HEK293 (cell line): ENCODE data around the gene CEP85L.

Experiments
- MZF1 ChIP-seq: fragments of 450-650 bp; formaldehyde crosslinking; IDR thresholded peaks from 2 replicates; pipeline ENCODE4 v1.5.1; 2017; ENCODE audit warnings: missing biosample characterization, missing genetic modification characterization, borderline replicate concordance
- SP2 ChIP-seq: fragments of 450-650 bp; formaldehyde crosslinking; IDR thresholded peaks from 2 replicates; pipeline ENCODE4 v1.5.1; 2016; ENCODE audit warnings: missing biosample characterization, missing genetic modification characterization
- ZNF140 ChIP-seq: fragments of 450-650 bp; formaldehyde crosslinking; IDR thresholded peaks from 2 replicates; pipeline ENCODE4 v1.5.1; 2016; ENCODE audit warnings: missing biosample characterization, missing genetic modification characterization
- ZNF777 ChIP-seq: fragments of 450-650 bp; formaldehyde crosslinking; IDR thresholded peaks from 2 replicates; pipeline ENCODE4 v1.5.1; 2017; ENCODE audit warnings: missing biosample characterization, missing genetic modification characterization, borderline replicate concordance
- ZNF785 ChIP-seq: fragments of 450-650 bp; formaldehyde crosslinking; IDR thresholded peaks from 2 replicates; pipeline ENCODE4 v1.5.1; 2016; ENCODE audit warnings: missing biosample characterization, missing genetic modification characterization
- TF ChIP-seq, protein P1 (sequence below): fragments of 450-650 bp; formaldehyde crosslinking; IDR thresholded peaks from 2 replicates; pipeline ENCODE4 v1.5.1; 2016; ENCODE audit warnings: missing biosample characterization, missing genetic modification characterization
- TF ChIP-seq, protein P2 (sequence below): fragments of 450-650 bp; formaldehyde crosslinking; IDR thresholded peaks from 2 replicates; pipeline ENCODE4 v1.5.1; 2017; ENCODE audit warnings: missing biosample characterization, mild to moderate bottlenecking, missing genetic modification characterization, moderate library complexity

DNA sequence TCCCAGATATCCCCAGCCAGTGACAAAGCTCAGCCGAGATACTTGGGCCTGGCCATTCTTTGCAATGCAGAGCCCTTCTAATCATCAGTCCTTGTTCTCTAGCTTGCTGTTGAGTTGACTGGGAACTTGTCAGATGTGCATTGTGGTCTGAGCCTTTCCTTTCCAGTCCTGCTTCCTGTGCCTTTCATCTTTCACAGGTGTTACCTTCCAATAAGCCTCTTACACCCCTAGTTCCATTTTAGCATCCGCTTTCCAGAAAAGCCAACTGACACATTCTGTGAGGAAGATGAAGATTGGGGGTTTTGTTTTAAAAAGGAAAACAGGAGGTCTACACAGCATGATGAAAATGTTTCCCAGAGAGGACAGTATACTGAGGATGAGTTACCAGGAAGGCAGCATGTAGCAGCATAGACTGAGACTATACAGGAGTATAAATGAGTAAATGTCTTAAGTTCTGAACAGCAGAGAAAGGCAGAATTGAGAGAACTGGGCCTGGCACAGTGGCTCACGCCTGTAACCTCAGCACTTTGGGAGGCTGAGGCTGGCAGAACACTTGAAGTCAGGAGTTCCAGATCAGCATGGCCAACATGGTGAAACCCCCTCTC lies 5.6 kb upstream of the CEP85L start:
- TF ChIP-seq, protein P1, sequence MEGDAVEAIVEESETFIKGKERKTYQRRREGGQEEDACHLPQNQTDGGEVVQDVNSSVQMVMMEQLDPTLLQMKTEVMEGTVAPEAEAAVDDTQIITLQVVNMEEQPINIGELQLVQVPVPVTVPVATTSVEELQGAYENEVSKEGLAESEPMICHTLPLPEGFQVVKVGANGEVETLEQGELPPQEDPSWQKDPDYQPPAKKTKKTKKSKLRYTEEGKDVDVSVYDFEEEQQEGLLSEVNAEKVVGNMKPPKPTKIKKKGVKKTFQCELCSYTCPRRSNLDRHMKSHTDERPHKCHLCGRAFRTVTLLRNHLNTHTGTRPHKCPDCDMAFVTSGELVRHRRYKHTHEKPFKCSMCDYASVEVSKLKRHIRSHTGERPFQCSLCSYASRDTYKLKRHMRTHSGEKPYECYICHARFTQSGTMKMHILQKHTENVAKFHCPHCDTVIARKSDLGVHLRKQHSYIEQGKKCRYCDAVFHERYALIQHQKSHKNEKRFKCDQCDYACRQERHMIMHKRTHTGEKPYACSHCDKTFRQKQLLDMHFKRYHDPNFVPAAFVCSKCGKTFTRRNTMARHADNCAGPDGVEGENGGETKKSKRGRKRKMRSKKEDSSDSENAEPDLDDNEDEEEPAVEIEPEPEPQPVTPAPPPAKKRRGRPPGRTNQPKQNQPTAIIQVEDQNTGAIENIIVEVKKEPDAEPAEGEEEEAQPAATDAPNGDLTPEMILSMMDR (tag by site-specific recombination), result no peak
- TF ChIP-seq MZF1 (tag by site-specific recombination) (no peak), ZNF777 (tag by site-specific recombination) (no peak), ZNF785 (tag by site-specific recombination) (no peak), ZNF140 (tag by site-specific recombination) (no peak), SP2 (no peak)
- TF ChIP-seq, protein P2, sequence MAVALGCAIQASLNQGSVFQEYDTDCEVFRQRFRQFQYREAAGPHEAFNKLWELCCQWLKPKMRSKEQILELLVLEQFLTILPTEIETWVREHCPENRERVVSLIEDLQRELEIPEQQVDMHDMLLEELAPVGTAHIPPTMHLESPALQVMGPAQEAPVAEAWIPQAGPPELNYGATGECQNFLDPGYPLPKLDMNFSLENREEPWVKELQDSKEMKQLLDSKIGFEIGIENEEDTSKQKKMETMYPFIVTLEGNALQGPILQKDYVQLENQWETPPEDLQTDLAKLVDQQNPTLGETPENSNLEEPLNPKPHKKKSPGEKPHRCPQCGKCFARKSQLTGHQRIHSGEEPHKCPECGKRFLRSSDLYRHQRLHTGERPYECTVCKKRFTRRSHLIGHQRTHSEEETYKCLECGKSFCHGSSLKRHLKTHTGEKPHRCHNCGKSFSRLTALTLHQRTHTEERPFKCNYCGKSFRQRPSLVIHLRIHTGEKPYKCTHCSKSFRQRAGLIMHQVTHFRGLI (tag by site-specific recombination), result no peak
